NB4 (cell line): Measurements from ENCODE around the gene TTC5.

ENCODE experiments used
- DNase-seq: peaks from one replicate; pipeline ENCODE4 v3.0.0; 2010; ENCODE audit warnings: low read depth
- H3K4me3 ChIP-seq: one replicate; pipeline ENCODE4 v1.5.1; 2011; ENCODE audit warnings: mild to moderate bottlenecking, low read depth, low read length, moderate library complexity
- MYC ChIP-seq: IDR thresholded peaks from 2 replicates; pipeline ENCODE4 v1.6.1; 2011; ENCODE audit warnings: low read depth, low read length
- POLR2A ChIP-seq: IDR thresholded peaks from 2 replicates; pipeline ENCODE4 v1.6.1; 2011; ENCODE audit warnings: mild to moderate bottlenecking; ENCODE audit not compliant: insufficient read length; ENCODE audit errors: extremely low read depth
- TF ChIP-seq, protein P1 (sequence below): IDR thresholded peaks from 2 replicates; pipeline ENCODE4 v1.6.1; 2011; ENCODE audit warnings: low read depth, low read length
- TF ChIP-seq, protein P2 (sequence below): IDR thresholded peaks from one replicate; pipeline ENCODE4 v1.5.1; 2012; ENCODE audit warnings: low read depth, low read length

TTC5 gene

DNA sequence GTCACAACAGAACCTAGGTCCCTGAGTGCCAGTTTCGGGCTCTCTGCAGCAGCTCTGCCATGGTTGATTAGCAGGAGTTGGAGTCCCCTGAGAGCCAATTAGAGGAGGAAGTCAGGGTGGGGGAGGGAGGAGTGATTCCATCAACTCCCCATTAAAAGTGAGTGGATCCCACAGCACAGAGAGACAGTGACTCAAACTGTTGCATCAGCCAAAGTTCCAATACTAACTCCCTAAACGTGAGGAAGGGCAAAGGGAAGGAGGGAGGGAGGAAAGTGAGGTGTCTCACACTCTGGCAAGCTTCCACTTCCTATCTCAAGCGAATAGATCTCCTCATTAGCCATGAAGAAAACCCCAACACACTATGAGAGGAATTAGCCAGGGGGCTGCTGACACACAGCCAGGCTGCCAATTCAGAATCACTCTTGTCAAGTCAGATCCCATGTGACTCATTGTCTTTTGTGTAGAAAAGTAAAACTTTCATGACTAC is 43.1 kb downstream of the TTC5 start:
- H3K4me3 ChIP-seq, result no peak overlapping the region
- DNase-seq, result peak; percentile 78
- no peak for TF ChIP-seq POLR2A

DNA sequence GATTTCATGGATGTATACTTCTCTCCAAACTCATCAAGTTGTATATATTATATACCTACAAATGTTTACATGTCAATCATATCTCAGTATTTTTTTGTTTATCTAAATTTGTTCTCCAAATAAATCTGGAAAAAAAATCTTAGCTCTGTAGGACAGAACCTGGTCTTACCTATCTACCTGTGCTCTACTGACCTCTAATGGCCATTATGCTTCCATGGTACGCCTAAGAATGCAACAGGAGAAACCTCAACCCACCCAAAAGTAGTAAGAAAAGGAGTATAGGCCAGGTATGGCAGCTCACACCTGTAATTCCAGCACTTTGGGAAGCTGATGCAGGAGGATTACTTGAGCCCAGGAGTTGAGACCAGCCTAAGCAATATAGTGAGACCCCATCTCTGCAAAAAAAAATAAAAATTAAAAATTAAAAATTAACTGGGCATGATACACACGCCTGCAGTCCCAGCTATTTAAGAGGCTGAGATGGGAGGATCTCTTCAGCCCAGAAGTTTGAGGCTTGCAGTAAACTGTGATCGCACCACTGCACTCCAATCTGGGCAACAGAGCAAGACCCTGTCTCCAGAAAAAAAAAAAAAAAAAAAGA is 58.0 kb downstream of the TTC5 start:
- TF ChIP-seq, protein P1, sequence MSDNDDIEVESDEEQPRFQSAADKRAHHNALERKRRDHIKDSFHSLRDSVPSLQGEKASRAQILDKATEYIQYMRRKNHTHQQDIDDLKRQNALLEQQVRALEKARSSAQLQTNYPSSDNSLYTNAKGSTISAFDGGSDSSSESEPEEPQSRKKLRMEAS, result no peak
- no peak for TF ChIP-seq MYC
- TF ChIP-seq, protein P2, sequence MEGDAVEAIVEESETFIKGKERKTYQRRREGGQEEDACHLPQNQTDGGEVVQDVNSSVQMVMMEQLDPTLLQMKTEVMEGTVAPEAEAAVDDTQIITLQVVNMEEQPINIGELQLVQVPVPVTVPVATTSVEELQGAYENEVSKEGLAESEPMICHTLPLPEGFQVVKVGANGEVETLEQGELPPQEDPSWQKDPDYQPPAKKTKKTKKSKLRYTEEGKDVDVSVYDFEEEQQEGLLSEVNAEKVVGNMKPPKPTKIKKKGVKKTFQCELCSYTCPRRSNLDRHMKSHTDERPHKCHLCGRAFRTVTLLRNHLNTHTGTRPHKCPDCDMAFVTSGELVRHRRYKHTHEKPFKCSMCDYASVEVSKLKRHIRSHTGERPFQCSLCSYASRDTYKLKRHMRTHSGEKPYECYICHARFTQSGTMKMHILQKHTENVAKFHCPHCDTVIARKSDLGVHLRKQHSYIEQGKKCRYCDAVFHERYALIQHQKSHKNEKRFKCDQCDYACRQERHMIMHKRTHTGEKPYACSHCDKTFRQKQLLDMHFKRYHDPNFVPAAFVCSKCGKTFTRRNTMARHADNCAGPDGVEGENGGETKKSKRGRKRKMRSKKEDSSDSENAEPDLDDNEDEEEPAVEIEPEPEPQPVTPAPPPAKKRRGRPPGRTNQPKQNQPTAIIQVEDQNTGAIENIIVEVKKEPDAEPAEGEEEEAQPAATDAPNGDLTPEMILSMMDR, result peak; percentile 42
- no peak overlapping the region for H3K4me3 ChIP-seq
- DNase-seq, result peak; percentile 36
